ENCODE results near the gene FLG2. TPM values are rescaled to one million over a fixed set of nuclear protein-coding genes. Genes with fewer than 3 reads are reported as not detected.

FLG2 gene
- polyA plus RNA-seq, 1 of the 3 experiments (the other 2 are of a cell fraction): not detected

DNA sequence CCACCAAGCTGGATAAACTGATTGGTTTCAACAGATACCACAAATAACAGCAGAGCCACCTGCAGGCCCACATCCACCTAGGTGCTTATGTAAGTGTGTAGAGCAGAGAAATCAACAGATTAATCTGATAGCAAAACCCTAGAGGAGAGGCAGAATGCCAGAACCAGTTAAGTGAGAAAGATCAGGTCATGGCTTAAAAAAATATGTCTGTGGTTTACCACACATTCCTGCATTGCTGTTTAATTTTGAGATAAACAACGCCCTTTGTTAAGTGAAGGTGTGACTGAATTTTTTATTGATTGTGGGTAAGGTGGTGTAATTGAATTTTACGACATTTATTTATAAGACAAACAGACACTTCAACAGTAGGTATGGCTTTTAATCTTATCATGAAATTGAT lies 33.1 kb upstream of the FLG2 start:
- ChIA-PET POLR2A (no interaction called here), CTCF (no interaction called here)
- TF ChIP-seq, protein P1, sequence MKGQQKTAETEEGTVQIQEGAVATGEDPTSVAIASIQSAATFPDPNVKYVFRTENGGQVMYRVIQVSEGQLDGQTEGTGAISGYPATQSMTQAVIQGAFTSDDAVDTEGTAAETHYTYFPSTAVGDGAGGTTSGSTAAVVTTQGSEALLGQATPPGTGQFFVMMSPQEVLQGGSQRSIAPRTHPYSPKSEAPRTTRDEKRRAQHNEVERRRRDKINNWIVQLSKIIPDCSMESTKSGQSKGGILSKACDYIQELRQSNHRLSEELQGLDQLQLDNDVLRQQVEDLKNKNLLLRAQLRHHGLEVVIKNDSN (IDR thresholded peaks at IDR 0.05; ENCODE audit: borderline replicate concordance, low read depth): no peak
- TF ChIP-seq SMC3 (IDR thresholded peaks at IDR 0.05; ENCODE audit: low read depth, low read length) (no peak), RXRA (IDR thresholded peaks at IDR 0.05; ENCODE audit: borderline replicate concordance, low read depth) (no peak), EP300 (IDR thresholded peaks at IDR 0.05; ENCODE audit: borderline replicate concordance in 1 of 2, low read depth in 1 of 2, low read length in 1 of 2) (no peak), TEAD4 (IDR thresholded peaks at IDR 0.05; ENCODE audit: borderline replicate concordance, insufficient read depth) (no peak), FOXJ3 (CRISPR knock-in tag; IDR thresholded peaks at IDR 0.05) (no peak), ELF1 (IDR thresholded peaks at IDR 0.05) (no peak), SIN3A (IDR thresholded peaks at IDR 0.05; ENCODE audit: borderline replicate concordance, low read depth, low read length) (no peak), GABPA (IDR thresholded peaks at IDR 0.05; ENCODE audit: low read depth) (no peak), FOXM1 (IDR thresholded peaks at IDR 0.05; ENCODE audit: low read depth) (no peak), YY1 (IDR thresholded peaks at IDR 0.05; ENCODE audit: low read depth) (no peak), JUND (IDR thresholded peaks at IDR 0.05) (no peak), RAD21 (IDR thresholded peaks at IDR 0.05; ENCODE audit: low read length) (no peak), MEF2A (IDR thresholded peaks at IDR 0.05; ENCODE audit: borderline replicate concordance, low read depth) (no peak), RFX5 (IDR thresholded peaks at IDR 0.05; ENCODE audit: low read length) (no peak), RCOR1 (IDR thresholded peaks at IDR 0.05; ENCODE audit: low read length) (no peak)
- TF ChIP-seq, protein P2, sequence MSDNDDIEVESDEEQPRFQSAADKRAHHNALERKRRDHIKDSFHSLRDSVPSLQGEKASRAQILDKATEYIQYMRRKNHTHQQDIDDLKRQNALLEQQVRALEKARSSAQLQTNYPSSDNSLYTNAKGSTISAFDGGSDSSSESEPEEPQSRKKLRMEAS (IDR thresholded peaks at IDR 0.05; ENCODE audit: low read depth): no peak
- TF ChIP-seq, protein P3, sequence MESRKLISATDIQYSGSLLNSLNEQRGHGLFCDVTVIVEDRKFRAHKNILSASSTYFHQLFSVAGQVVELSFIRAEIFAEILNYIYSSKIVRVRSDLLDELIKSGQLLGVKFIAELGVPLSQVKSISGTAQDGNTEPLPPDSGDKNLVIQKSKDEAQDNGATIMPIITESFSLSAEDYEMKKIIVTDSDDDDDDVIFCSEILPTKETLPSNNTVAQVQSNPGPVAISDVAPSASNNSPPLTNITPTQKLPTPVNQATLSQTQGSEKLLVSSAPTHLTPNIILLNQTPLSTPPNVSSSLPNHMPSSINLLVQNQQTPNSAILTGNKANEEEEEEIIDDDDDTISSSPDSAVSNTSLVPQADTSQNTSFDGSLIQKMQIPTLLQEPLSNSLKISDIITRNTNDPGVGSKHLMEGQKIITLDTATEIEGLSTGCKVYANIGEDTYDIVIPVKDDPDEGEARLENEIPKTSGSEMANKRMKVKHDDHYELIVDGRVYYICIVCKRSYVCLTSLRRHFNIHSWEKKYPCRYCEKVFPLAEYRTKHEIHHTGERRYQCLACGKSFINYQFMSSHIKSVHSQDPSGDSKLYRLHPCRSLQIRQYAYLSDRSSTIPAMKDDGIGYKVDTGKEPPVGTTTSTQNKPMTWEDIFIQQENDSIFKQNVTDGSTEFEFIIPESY (IDR thresholded peaks at IDR 0.05; ENCODE audit: borderline replicate concordance, low read depth): no peak
- TF ChIP-seq, protein P4, sequence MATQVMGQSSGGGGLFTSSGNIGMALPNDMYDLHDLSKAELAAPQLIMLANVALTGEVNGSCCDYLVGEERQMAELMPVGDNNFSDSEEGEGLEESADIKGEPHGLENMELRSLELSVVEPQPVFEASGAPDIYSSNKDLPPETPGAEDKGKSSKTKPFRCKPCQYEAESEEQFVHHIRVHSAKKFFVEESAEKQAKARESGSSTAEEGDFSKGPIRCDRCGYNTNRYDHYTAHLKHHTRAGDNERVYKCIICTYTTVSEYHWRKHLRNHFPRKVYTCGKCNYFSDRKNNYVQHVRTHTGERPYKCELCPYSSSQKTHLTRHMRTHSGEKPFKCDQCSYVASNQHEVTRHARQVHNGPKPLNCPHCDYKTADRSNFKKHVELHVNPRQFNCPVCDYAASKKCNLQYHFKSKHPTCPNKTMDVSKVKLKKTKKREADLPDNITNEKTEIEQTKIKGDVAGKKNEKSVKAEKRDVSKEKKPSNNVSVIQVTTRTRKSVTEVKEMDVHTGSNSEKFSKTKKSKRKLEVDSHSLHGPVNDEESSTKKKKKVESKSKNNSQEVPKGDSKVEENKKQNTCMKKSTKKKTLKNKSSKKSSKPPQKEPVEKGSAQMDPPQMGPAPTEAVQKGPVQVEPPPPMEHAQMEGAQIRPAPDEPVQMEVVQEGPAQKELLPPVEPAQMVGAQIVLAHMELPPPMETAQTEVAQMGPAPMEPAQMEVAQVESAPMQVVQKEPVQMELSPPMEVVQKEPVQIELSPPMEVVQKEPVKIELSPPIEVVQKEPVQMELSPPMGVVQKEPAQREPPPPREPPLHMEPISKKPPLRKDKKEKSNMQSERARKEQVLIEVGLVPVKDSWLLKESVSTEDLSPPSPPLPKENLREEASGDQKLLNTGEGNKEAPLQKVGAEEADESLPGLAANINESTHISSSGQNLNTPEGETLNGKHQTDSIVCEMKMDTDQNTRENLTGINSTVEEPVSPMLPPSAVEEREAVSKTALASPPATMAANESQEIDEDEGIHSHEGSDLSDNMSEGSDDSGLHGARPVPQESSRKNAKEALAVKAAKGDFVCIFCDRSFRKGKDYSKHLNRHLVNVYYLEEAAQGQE (IDR thresholded peaks at IDR 0.05; ENCODE audit: low read depth, low read length): no peak
- Histone ChIP-seq H2AFZ (ENCODE audit: low read depth) (no peak overlapping the region), H3K79me2 (ENCODE audit: insufficient read depth) (no peaks in the 10 kb centered on the region), H3K9ac (no peak overlapping the region), H3K4me1 (ENCODE audit: control insufficient read depth in 1 of 2, insufficient read depth in 2 of 2, low read depth in 1 of 2, low read length in 1 of 2) (no peaks in the 10 kb centered on the region), H3K9me3 (no peaks in the 10 kb centered on the region), H3K36me3 (replicated peaks in 1 of 2; ENCODE audit: control insufficient read depth in 1 of 2, insufficient read depth in 2 of 2, low read length in 1 of 2) (no peaks in the 10 kb centered on the region), H3K27me3 (ENCODE audit: insufficient read depth) (no peaks in the 10 kb centered on the region; the same call in none of the 2 replicates), H3F3A (replicated peaks; ENCODE audit: insufficient read depth) (no peaks in the 10 kb centered on the region), H3K4me3 (ENCODE audit: low read depth in 2 of 2, low read length in 1 of 2) (no peak overlapping the region), H4K20me1 (ENCODE audit: insufficient read depth) (no peaks in the 10 kb centered on the region), H3K27ac (ENCODE audit: low read depth in 2 of 2, low read length in 1 of 2) (no peak overlapping the region), H3K4me2 (no peak overlapping the region), H3K9me2 (no peaks in the 10 kb centered on the region)
- DNase-seq: no peak
- WGBS (ENCODE audit: low lambda C conversion rate): 4% methylated on average over 2 of the region's 2 CpGs

Data from SK-N-SH (cell line).